ENCODE results near the gene PIGU.

DNA sequence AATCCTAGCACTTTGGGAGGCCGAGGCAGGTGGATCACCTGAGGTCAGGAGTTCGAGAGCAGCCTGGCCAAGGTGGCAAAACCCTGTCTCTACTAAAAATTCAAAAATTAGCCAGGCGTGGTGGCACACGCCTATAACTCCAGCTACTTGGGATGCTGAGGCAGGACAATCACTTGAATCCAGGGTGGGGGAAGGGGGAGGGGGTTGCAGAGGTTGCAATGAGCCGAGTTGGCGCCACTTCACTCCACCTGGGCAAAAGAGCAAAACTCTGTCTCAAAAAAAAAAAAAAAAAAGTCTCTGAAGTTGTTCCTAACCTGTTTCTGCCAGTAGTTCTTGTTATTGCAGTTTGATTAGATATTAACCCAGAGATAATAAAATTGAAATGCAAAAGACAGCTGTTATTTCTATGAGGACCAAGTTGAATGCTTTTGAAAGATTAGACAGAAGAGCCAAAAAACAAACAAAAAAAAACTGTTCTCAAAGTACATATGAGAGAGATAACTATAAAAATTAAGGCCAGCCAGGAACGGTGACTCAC is 22.6 kb downstream of the PIGU start:
- TF ChIP-seq CTCF (IDR thresholded peaks at IDR 0.05) (no peak), EZH2phosphoT487 (IDR thresholded peaks at IDR 0.05) (no peak), EZH2 (IDR thresholded peaks at IDR 0.05) (no peak)
